T follicular helper cell (primary cell): Measurements from ENCODE around the gene LMO3.
"Not testable (repeated sequence)": the region's sequence is repeated elsewhere in the genome, so short reads cannot be mapped to it uniquely, and the experiment has no call there.

Experiments
- DNase-seq: peaks from one replicate; pipeline ENCODE4 v3.0.0-alpha.2; 2020; ENCODE audit warnings: low read depth

LMO3 gene

DNA sequence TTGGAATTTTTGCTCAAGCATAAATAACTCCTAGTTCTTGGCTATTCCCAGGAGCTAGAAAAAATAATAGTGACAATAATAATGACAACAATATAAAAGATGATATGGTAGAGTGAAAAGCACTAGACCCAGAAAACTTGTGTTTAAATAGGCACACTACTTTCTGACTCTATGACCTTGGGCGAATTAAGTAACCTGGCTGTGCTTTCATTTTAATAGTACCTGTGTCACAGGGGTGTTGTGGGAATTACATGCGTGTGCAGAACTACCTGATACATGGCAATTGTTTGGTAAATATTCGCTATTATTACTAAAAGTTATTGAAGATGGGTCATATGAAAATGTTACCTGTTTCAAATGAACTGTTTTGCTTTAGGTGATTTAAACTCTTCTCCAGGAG, 60.1 kb downstream of the LMO3 start:
- no peak for DNase-seq

DNA sequence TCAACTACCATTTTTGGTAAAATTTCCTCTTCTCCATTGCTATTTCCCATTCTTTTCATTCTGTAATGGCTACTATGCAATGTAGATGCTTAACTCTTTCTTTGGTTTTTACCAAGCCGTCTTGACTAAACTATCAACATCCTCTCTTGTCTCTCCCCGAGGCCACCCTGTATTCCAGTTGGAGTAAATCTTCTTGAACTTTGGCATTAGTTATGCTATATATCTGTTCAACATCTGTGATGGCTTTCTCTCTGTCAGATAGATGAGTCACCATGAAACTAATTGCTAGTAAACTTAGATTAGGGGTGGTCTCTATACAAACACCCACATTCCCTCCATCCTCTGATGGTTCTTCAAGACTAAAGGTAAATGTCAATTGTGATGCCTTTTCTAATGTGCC, 63.4 kb downstream of the LMO3 start:
- no peak for DNase-seq

- DNase-seq: not testable (repeated sequence)
Observed at GRCh38 chr12:16537652-16538051, 68.3 kb downstream of the LMO3 start.

- no peak for DNase-seq
Observed at GRCh38 chr12:16531621-16532020, 74.3 kb downstream of the LMO3 start.

DNA sequence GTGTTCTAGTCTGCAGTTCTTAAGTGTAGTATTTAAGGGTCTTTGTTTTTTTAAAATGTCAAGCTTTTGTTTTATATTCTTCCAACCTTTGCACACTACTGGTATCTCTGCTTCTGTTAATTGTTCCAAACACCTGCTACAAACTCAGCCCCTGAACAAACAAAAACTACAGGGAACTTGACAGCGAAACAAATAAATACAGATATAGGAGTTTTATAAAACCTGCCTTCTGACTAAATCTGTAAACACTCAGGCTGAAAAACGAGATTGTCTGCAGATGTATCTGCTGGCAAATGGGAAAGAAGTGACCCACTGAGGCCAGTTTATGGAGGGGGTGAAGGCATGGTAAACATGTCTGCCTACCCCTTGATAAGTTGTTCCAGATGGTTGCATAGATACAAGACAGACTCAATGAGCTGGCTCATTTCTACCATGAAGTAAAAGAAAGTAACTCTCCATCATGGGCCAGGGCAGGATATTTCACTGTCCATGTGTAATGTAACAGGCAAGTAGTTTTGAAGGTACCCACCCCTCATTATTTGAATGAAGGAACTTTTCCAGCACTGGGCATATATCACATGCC, 75.6 kb downstream of the LMO3 start:
- no peak for DNase-seq

- DNase-seq: no peak
Observed at GRCh38 chr12:16526693-16527092, 79.3 kb downstream of the LMO3 start.

DNA sequence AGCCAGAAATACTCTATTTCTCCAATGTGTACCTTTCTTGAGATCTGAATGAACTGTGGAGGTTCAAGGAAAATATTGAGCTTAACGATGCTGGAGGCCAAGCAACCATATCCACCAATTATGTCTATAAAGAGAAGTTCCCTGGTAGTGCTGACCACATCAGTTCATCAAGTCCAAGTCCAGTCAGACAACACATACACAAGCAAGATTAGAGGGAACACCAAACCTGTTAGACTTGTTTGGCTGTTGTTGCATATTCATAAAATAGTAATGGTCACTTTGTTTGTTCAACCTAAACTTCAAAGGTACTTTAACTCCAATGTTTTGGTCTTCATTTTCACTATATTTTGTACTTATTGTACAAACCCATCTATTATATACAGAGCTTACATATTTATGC, 81.6 kb downstream of the LMO3 start:
- no peak for DNase-seq

DNA sequence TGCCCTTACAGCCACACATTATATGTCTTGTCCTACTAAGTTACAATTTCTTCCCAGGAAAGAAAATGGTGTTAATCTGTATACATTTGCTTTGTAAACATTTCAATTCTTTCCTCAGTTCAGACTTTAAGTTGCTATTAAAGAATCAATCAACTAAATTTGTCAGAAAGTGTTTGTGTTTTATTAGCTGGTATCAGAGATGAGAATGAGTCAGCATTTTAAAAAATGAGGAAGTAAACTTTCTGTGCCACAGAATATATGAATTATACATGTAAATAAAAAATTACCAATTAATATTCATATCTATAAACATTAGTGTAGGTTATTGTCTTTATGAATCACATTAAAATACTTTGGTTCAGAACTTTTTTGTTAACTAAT, 82.0 kb downstream of the LMO3 start:
- DNase-seq: no peak

- no peak for DNase-seq
Observed at GRCh38 chr12:16523284-16523950, 82.5 kb downstream of the LMO3 start.

GRCh38 chr12:16520328-16520727, 85.6 kb downstream of the LMO3 start:
- DNase-seq: no peak

DNA sequence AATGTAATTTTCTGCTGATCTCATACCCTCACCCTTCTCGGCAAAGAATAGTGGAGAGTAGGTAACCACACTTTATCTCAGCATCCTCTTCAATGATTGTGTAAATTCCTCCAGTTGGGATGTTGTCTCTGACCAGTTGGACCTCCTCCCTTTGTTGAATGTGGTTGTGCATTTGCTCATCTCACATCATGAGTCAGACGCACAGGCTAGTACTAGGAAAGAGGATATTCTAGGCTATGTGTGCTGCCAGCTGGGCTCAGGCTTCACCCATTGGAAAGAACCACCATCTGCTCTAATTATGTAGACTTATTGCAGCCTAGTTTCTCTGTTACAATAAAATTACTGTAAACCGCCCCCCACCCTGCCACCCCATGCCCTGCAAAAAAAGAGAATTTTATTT, 90.3 kb downstream of the LMO3 start:
- DNase-seq: no peak

- no peak for DNase-seq
Observed at GRCh38 chr12:16513231-16513630, 92.7 kb downstream of the LMO3 start.

GRCh38 chr12:16509411-16509810, 96.6 kb downstream of the LMO3 start:
- no peak for DNase-seq

GRCh38 chr12:16506394-16506793, 99.6 kb downstream of the LMO3 start:
- DNase-seq: no peak

DNA sequence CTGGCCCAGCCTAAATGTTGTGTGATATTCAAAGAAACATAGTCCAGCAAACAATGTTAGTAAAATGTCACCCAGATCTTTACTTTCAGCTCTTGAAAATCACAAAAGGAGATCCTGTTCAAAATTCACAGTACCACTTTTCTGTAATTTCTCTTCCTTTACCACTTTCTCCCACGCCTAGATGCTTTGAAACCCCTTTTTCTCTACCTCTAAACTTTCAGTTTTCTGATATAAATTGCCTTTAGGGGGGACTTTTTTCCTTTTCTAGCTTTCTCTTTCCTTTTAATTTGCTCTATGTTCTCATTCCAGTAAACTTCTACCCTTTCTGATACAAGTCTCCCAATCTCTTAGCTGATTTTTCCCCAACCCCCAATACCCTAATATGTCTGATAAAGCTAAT, 101.8 kb downstream of the LMO3 start:
- no peak for DNase-seq

- DNase-seq: no peak
Observed at GRCh38 chr12:16499611-16500010, 106.4 kb downstream of the LMO3 start.
